ENCODE data around the gene FLT4. TPM values are rescaled to one million over a fixed set of nuclear protein-coding genes. Genes with fewer than 3 reads are reported as not detected.

The FLT4 gene
- polyA plus RNA-seq, 2 of the 4 experiments (the other 2 are of a cell fraction): 2.0 to 2.6 TPM

GRCh38 chr5:180652346-180652745 is 2.9 kb upstream of the FLT4 start:
- H3K4me1 ChIP-seq: no peaks in the 10 kb centered on the region
- ATAC-seq: no peak
- CTCF ChIA-PET: interaction anchor here (0.6 to 1.7 kb wide), 3 partner anchors 16 to 443 kb away, joined by 3 to 4 read pairs (median 3); partner anchors contain the start of gene RASGEF1C
- FAIRE-seq: no peak
- H3K4me2 ChIP-seq: no peak overlapping the region
- 74% methylated on average over 11 of the region's 11 CpGs for WGBS (ENCODE audit: missing lambda C conversion rate)
- POLR2A ChIA-PET: interaction anchor here (0.6 kb wide), 1 partner anchor 321 kb away, joined by 3 read pairs; no protein-coding TSS in a partner anchor
- TF ChIP-seq ELK1 (IDR thresholded peaks at IDR 0.05; ENCODE audit: low read depth, low read length): no peak
- TF ChIP-seq POLR2AphosphoS2 (conservative IDR thresholded peaks at IDR 0.05; ENCODE audit: low read length): no peak
- TF ChIP-seq NPAS2 (CRISPR knock-in tag; IDR thresholded peaks at IDR 0.05; ENCODE audit: borderline replicate concordance): no peak
- TF ChIP-seq TP53 (CRISPR knock-in tag; IDR thresholded peaks at IDR 0.05): no peak
- TF ChIP-seq PHF8 (IDR thresholded peaks at IDR 0.05; ENCODE audit: borderline replicate concordance, low read depth): no peak
- TF ChIP-seq KDM1A (IDR thresholded peaks at IDR 0.05; ENCODE audit: low read depth): no peak
- no peak for TF ChIP-seq NR3C1 (IDR thresholded peaks at IDR 0.05)
- TF ChIP-seq ATOH8 (CRISPR knock-in tag; IDR thresholded peaks at IDR 0.05; ENCODE audit: low read depth): no peak
- no peak for TF ChIP-seq PBX3 (IDR thresholded peaks at IDR 0.05)
- TF ChIP-seq RCOR1 (IDR thresholded peaks at IDR 0.05; ENCODE audit: low read depth, low read length): no peak
- TF ChIP-seq CBX8 (IDR thresholded peaks at IDR 0.05): no peak
- TF ChIP-seq ZSCAN20 (CRISPR knock-in tag; IDR thresholded peaks at IDR 0.05): no peak
- no peak for TF ChIP-seq RARB (CRISPR knock-in tag; IDR thresholded peaks at IDR 0.05)
- TF ChIP-seq ESRRA (IDR thresholded peaks at IDR 0.05; ENCODE audit: borderline replicate concordance, low read length): no peak
- TF ChIP-seq MAFK (IDR thresholded peaks at IDR 0.05; ENCODE audit: partially characterized antibody): no peak
- TF ChIP-seq CHD4 (IDR thresholded peaks at IDR 0.05; ENCODE audit: borderline replicate concordance): no peak
- no peak for TF ChIP-seq ZNF302 (CRISPR knock-in tag; IDR thresholded peaks at IDR 0.05)
- no peak overlapping the region for H3K4me3 ChIP-seq
- DNase-seq (ENCODE audit: low read depth in 1 of 2, low spot score in 1 of 2): no peak
- H3K27ac ChIP-seq: no peak overlapping the region
- H3K9me3 ChIP-seq: no peaks in the 10 kb centered on the region

GRCh38 chr5:180648658-180649296 is 623 bp downstream of the FLT4 start:
- 73% methylated on average over 14 of the region's 80 CpGs for WGBS (ENCODE audit: missing lambda C conversion rate)
- TF ChIP-seq ESRRA (IDR thresholded peaks at IDR 0.05; ENCODE audit: borderline replicate concordance, low read length): no peak
- TF ChIP-seq RAD21 (conservative IDR thresholded peaks at IDR 0.05 in 1 of 2, IDR thresholded peaks at IDR 0.05 in 1 of 2): peak; percentile 4 to 19; a peak in 1 of 5 replicates
- no peak for TF ChIP-seq ELK1 (IDR thresholded peaks at IDR 0.05; ENCODE audit: low read depth, low read length)
- TF ChIP-seq CTCF (IDR thresholded peaks at IDR 0.05): peak; percentile 56
- 0 out of 3 replicates have a peak, but pooled peaks have one; percentile 10 for TF ChIP-seq SMC3 (IDR thresholded peaks at IDR 0.05)
- TF ChIP-seq MAX (IDR thresholded peaks at IDR 0.05): 0 out of 2 replicates have a peak, but pooled peaks have one; percentile 16
- TF ChIP-seq JUNB (IDR thresholded peaks at IDR 0.05): no peak
- no peak for TF ChIP-seq ATOH8 (CRISPR knock-in tag; IDR thresholded peaks at IDR 0.05; ENCODE audit: low read depth)
- 0 out of 5 replicates have a peak, but pooled peaks of 1 of the 2 experiments have one; percentile 15 for TF ChIP-seq JUN (IDR thresholded peaks at IDR 0.05)
- ATAC-seq: peak; percentile 60 to 81
- FAIRE-seq: no peak
- peak overlapping the region; percentile 76 for H3K4me3 ChIP-seq
- H3K9me3 ChIP-seq: no peaks in the 10 kb centered on the region
- peak overlapping the region; percentile 47 to 78; a peak in 5 of 6 replicates for H3K27ac ChIP-seq
- peak; percentile 33 to 73 for DNase-seq (ENCODE audit: low read depth in 1 of 2, low spot score in 1 of 2)
- ChIA-PET CTCF (interaction anchor here (0.7 to 2.2 kb wide), 6 partner anchors 11 to 356 kb away, joined by 3 to 11 read pairs (median 4); no protein-coding TSS in a partner anchor), POLR2A (no interaction called here)
- H3K4me2 ChIP-seq: peak overlapping the region; percentile 95
- no peaks in the 10 kb centered on the region for H3K4me1 ChIP-seq

Data from A549 (cell line).